H4 (cell line): Measurements from ENCODE around the gene ATP5IF1. TPM values are rescaled to one million over a fixed set of nuclear protein-coding genes. Genes with fewer than 3 reads are reported as not detected.

Source experiments
- DNase-seq: peaks from one replicate; pipeline ENCODE4 v3.0.0-alpha.2; 2015; ENCODE audit warnings: low spot score
- total RNA-seq: library from RNA; depleted of rRNA; stranded (reverse); fragments of >200 nt; shearing (Covaris generic); gene quantifications from 2 replicates; pipeline ENCODE4 v1.2.3, GENCODE V29; 2014; rRNA removed

The ATP5IF1 gene
- total RNA-seq, 1 experiment from 2014 or later = 318 TPM

DNA sequence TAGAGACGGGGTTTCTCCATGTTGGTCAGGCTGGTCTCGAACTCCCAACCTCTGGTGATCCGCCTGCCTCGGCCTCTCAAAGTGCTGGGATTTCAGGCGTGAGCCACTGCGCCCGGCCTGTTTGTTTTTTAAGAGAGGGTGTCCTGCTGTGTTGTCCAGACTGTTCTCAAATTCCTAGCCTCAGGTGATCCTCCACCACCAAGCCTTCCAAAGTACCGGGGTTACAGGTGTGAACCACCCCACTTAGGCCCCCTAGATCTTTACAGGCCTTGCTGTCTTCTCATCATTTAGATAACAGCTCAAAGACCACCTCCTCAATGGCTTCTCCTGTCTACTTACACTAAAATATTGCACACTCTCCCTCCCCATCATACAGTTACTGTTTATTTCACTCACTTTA, 29.7 kb downstream of the ATP5IF1 start:
- DNase-seq = no peak

DNA sequence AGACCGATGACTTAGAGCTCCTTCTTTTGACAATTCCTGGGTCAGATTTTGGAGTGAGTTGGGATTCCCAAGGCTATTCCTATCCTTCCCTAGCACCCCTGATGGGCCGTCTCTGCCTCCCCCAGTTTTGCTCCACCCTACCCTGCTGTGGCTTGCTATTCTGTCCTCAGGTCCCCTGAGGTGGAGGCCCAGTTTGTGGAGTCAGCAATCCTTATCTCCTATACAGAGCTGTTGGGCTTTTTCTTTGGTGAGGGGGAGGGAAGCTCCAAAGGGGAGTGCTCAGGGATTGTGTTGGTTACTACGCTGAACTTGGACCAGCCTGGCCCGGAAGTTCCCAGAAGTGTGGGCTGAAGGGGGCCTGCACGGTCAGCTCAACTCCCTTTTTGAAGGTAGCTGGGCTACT, 31.0 kb downstream of the ATP5IF1 start:
- no peak for DNase-seq

DNA sequence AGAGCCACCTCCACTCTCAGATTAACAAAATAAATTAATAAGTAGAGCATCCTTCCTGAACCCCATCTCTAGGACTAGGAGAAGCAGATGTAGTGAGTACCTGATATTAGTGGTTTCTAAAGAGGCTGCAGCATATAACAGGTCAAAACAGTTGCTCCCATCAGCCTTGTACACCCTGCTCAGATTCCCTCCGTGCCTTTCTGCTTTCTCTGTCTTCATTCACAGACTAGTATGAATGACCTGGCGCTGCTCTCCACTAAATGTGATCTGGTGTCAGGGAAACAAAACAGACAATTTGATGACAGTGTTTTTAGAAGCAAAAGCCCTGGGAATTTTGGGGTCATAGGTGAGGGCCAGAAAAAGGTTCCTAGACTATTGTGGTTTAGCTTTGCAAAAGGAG, 31.7 kb downstream of the ATP5IF1 start:
- DNase-seq = no peak

DNA sequence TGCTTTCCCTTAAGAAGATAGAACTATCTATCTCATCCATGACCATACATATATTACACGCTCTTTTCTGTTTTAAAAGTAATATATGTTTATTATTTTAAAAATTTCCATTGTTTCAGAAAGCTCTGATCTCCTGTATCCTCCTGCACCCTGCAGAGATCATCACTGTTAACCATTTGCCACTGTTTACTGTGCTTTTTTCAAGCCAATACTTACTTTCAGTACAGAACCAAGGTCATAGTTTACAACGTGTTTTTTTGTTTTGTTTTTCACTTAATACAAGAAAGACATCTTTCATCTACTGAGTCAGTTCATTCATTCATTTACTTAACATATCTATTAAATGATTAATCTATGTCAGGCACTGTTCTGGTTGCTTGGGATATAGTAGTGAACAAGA, 33.6 kb downstream of the ATP5IF1 start:
- no peak for DNase-seq

DNA sequence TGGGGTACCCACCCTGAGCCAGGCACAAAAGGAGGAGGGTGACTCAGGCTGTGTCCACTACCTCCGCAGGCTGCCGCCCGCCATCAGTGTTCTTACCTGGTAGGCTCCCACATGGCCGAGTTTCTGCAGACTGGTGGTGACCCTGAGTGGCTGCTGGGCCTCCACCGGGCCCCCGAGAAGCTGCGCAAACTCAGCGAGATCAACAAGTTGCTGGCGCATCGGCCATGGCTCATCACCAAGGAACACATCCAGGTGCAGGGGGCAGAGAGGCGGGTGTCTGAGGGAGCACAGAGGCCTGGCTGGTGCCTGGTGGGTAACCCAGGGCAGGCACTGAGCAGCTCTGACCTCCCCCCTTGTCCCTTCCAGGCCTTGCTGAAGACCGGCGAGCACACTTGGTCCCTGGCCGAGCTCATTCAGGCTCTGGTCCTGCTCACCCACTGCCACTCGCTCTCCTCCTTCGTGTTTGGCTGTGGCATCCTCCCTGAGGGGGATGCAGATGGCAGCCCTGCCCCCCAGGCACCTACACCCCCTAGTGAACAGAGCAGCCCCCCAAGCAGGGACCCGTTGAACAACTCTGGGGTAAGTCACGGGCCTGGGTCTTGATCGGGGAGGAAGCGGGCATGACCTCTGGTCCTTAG, 36.4 kb downstream of the ATP5IF1 start:
- no peak for DNase-seq

DNA sequence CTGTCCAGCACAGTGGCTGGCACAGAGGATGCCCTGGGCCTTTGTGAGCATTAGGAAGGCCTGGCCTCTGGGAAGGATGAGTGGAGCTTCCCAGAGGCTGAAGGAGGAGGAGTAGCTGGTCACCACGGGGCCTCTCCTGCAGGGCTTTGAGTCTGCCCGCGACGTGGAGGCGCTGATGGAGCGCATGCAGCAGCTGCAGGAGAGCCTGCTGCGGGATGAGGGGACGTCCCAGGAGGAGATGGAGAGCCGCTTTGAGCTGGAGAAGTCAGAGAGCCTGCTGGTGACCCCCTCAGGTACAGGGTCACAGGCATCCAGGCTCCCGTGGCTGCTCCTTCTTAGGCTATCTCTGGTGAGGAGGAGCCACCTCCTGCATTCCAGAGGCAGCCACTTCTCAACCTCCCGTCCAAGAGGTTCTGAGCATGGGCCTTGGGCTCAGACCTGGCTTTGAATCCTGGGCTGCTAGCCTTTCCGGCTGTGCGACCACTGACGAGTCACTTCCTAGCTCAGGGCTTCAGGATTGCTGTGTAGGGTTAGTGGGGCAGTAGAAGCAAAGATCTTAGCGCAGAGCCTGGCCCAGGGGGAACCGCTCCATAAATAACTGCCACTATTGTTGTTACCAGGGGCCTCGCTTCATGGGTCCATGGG, 37.4 kb downstream of the ATP5IF1 start:
- no peak for DNase-seq

DNA sequence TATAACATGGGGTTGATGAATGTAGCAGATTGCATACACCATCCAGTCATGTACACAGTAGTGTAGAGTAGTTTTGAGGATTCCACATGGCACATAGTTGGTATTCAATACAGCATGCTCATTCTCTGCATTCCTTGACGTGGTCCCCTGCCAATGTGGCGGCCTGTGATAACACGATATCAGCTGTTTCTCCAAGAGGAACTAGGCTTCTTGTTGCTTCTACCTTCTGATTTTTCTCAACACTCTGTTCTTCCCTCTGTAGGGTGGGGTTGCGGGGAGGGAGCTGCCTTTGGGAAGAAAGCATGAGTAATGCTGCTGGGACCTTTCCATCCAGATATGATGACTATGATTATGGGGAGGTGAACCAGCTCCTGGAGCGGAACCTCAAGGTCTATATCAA, 42.8 kb downstream of the ATP5IF1 start:
- DNase-seq = no peak

DNA sequence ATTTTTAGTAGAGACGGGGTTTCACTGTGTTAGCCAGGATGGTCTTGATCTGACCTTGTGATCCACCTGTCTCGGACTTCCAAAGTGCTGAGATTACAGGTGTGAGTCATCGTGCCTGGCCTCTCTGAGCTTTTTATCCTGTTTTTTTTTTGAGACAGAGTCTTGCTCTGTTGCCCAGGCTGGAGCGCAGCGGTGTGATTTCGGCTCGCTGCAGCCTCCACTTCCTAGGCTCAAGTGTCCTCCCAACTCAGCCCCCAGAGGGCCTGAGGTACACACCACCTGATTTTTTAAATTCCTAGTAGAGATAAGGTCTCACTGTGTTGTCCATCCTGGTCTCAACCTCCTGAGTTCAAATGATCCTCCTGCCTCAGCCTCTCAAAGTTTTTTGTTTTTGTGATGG, 43.8 kb downstream of the ATP5IF1 start:
- DNase-seq = no peak

DNA sequence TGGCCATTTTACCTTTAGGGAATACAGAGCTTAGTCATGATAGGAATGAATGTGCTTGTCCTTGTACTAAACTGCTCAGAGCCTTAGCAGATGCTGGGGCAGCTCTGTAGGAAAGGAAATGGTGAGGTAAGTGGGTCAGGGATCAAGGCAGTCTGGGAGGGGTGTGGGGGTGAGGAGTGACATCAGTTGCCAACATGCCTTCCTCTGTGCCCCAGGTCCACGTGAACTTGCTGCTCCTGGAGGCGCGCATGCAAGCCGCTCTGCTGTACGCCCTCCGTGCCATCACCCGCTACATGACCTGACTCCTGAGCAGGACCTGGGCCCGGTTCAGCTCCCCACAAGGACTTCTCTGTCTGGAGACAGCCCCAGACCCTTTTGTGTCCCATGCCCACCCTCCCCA, 44.6 kb downstream of the ATP5IF1 start:
- DNase-seq = no peak

DNA sequence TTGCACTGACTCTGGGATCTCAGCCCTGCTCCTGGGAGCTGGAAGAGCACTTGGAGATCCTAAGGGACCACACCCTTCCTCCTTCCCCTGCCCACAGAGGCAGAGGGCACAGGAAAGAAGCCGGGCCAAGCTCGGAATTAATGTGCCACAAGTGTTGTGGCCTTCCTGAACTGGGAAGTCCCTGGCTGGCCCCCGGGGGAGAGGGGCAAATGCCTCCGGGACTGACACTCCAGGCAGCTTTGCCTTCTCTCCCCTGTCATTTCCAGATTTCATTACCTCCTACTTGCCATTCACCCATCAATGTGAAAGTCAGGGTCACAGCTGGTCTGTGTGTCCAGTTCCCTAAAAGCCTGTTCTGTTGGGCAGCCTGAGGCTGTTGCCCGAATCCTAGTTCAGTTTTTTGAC, 45.1 kb downstream of the ATP5IF1 start:
- no peak for DNase-seq

DNA sequence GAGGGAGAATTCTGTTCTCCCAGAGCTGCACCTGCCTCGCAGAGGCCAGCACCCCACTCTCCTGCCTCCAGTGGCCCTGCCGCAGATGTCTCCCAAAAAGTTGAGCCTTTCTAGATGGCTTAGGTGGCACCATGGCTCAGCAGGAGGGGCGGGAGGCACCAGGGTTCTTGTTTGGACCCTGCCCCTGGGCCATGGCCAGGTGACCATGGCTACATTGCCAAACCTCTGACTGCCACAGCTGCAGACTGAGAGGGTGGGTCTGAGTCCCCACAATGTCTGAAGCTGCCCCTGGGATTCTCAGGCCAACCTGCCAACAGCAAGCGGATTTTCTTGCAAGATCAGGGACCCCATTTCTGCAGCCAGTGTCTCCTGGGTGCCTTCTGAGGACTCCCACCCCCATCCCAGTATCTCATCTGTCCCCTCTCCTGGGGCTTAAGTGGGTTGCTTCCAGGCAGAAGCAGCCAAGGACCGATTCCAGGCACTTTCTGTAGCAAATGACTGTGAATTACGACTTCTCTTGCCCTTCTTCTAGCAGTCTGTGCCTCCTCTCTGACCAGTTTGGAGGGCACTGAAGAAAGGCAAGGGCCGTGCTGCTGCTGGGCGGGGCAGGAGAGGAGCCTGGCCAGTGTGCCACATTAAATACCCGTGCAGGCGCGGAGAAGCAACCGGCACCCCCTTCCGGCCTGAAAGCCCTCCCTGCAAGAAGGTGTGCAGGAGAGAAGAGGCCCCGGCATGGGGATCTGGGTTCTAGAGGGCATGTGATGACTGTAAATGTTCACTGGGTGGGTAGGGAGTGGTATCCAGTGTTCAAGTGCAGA, 45.9 kb downstream of the ATP5IF1 start:
- DNase-seq = no peak

DNA sequence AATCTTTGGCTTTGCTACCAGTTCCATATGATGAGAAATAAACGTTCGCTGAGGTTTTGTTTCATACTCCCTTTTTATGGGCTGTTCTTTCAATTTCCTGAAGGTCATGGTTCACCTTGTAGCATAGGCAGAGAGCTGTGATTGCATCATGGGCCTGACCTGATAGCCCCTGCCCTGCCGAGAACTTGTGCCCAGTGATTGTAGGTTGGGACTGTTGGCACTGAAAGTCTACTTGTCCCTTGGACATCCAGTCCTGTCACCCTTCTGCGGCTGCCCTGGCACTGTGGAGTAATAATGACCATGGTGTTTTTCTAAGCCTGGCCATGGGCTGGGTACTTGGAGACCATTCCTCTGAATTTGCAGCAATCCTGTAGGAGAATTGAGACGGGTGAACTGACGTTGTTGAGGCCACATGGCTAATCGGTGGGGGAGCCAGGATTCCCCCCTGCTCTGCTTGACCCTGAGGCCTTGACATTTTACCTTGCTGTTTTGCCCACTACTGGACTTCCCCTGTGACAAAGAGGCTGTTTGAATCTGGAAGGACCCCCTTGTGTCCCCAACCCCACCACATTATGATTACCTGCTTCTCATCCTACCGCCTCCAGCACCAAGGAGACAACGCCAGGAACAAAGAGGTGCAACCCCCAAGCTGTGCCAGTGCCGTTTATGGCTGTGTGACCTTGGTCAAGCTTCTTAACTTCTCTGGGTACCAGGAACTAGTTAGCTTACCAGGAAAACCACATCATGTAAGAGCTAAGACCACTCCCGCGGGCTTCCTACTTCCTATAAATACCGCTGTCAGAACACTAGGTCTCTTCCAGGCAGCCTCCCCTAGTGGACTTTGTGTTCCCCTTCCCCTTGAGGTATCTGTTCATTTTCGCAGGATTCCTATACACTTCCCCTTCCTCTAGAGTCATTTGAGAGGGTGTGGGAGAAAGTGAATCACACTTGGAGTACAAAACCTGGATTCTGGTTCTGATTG, 46.8 kb downstream of the ATP5IF1 start:
- no peak for DNase-seq

DNA sequence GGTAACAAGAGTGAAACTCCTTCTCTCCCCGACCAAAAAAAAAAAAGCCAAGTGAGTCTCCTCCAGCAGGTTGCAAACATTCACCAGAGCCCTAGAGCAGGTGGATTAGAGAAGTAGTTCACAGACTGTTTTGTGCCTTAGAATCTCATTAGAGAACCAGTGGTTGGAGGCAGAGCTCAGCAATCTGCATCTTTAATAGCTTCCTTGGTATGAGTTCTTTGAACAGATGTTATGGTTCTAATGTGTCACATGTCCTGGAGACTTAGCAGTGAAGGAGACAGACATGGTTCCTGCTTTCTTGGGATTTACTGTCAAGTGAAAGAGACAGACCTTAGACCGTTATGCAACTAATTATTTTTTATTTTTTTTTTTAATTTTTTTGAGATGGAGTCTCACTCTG, 50.2 kb downstream of the ATP5IF1 start:
- no peak for DNase-seq

Other genes with a start within 250 kb of the ATP5IF1 start
- 8.2 and 9.2 TPM in 2 replicates for gene EYA3, start 147.5 kb upstream of the ATP5IF1 start, total RNA-seq
- 0.04 TPM in 1 of 2 replicates, not detected in the other for gene PTAFR, start 59.4 kb upstream of the ATP5IF1 start, total RNA-seq
- 118 and 119 TPM in 2 replicates for gene DNAJC8, start 3.1 kb upstream of the ATP5IF1 start, total RNA-seq
- 11.8 and 13.6 TPM in 2 replicates for gene SESN2, start 23.4 kb downstream of the ATP5IF1 start, total RNA-seq
- gene MED18, start 92.9 kb downstream of the ATP5IF1 start, total RNA-seq = 14.9 and 20.7 TPM in 2 replicates
- 7.9 and 15.5 TPM in 2 replicates for gene PHACTR4, start 133.6 kb downstream of the ATP5IF1 start, total RNA-seq